GM23338 (cell line): Measurements from ENCODE around the gene XRCC5. TPM values are rescaled to one million over a fixed set of nuclear protein-coding genes. Genes with fewer than 3 reads are reported as not detected.
A peak's percentile ranks its signal among the peaks of the same experiment; 100 is the strongest.

Experiments used
- ATAC-seq: fragments of 200-7000 bp; cut with Tn5 transposase; 3 replicates; pipeline ENCODE4 v1.9.1; 2020
- DNase-seq: peaks from one replicate; pipeline ENCODE4 v3.0.0-alpha.2; 2015; ENCODE audit warnings: low spot score
- H2AFZ ChIP-seq: fragments of 200-600 bp; sonication (generic); 2 replicates; pipeline ENCODE4 v1.8.0; 2016; ENCODE audit warnings: antibody characterized with exemption, mild to moderate bottlenecking, moderate library complexity
- H3F3A ChIP-seq: fragments of 200-600 bp; sonication (generic); replicated peaks from 2 replicates; pipeline ENCODE4 v1.8.0; 2017; ENCODE audit warnings: antibody characterized with exemption, mixed run types, low read depth
- H3K27ac ChIP-seq: fragments of 200-600 bp; sonication (generic); 2 replicates; pipeline ENCODE4 v1.6.1; 2016; ENCODE audit warnings: low read depth
- H3K27me3 ChIP-seq: fragments of 200-600 bp; sonication (generic); 2 replicates; pipeline ENCODE4 v1.8.0; 2016; ENCODE audit warnings: mild to moderate bottlenecking, mixed run types, moderate library complexity; ENCODE audit not compliant: insufficient read depth
- H3K36me3 ChIP-seq: fragments of 200-600 bp; sonication (generic); 2 replicates; pipeline ENCODE4 v1.8.0; 2016; ENCODE audit warnings: mild to moderate bottlenecking; ENCODE audit not compliant: insufficient read depth
- H3K4me1 ChIP-seq: fragments of 200-600 bp; sonication (generic); 2 replicates; pipeline ENCODE4 v1.8.0; 2016; ENCODE audit warnings: mild to moderate bottlenecking, moderate library complexity; ENCODE audit not compliant: insufficient read depth
- H3K4me2 ChIP-seq: fragments of 200-600 bp; sonication (generic); 2 replicates; pipeline ENCODE4 v1.7.1; 2017; ENCODE audit warnings: mixed run types
- H3K4me3 ChIP-seq: fragments of 200-600 bp; sonication (generic); 2 replicates; pipeline ENCODE4 v1.6.1; 2016; ENCODE audit warnings: mixed run types
- H3K79me2 ChIP-seq: fragments of 200-600 bp; sonication (generic); replicated peaks from 2 replicates; pipeline ENCODE4 v1.8.0; 2017; ENCODE audit warnings: mild to moderate bottlenecking; ENCODE audit not compliant: insufficient read depth
- H3K9me2 ChIP-seq: fragments of 200-600 bp; sonication (generic); 2 replicates; pipeline ENCODE4 v1.8.0; 2017; ENCODE audit not compliant: insufficient read depth
- H4K20me1 ChIP-seq: fragments of 200-600 bp; sonication (generic); replicated peaks from 2 replicates; pipeline ENCODE4 v1.8.0; 2017; ENCODE audit warnings: mild to moderate bottlenecking; ENCODE audit not compliant: insufficient read depth
- H3K27ac Mint-ChIP-seq: 2 replicates; pipeline ENCODE4 v1.8.0; 2020; ENCODE audit warnings: inconsistent platforms, mild to moderate bottlenecking, moderate library complexity, mixed read lengths
- H3K27me3 Mint-ChIP-seq: 3 replicates; pipeline ENCODE4 v1.8.0; 2022; ENCODE audit warnings: low read depth, mild to moderate bottlenecking, moderate library complexity, mixed read lengths, inconsistent platforms; ENCODE audit not compliant: insufficient read depth, poor library complexity
- H3K36me3 Mint-ChIP-seq: 3 replicates; pipeline ENCODE4 v1.8.0; 2021; ENCODE audit warnings: low read depth, mild to moderate bottlenecking, inconsistent platforms, moderate library complexity, mixed read lengths
- H3K4me1 Mint-ChIP-seq: 3 replicates; pipeline ENCODE4 v1.8.0; 2020; ENCODE audit warnings: mild to moderate bottlenecking, inconsistent platforms, mixed read lengths
- H3K4me3 Mint-ChIP-seq: 3 replicates; pipeline ENCODE4 v1.8.0; 2021; ENCODE audit warnings: moderate library complexity, mild to moderate bottlenecking, inconsistent platforms, mixed read lengths
- H3K9me3 Mint-ChIP-seq: 3 replicates; pipeline ENCODE4 v1.8.0; 2020; ENCODE audit warnings: moderate library complexity, mild to moderate bottlenecking, inconsistent platforms, mixed read lengths
- CREB1 ChIP-seq: fragments of 250-450 bp; sonication (Bioruptor Pico); IDR thresholded peaks from 2 replicates; pipeline ENCODE4 v1.5.0; 2020; ENCODE audit warnings: low read depth, mild to moderate bottlenecking, moderate library complexity
- CTCF ChIP-seq, 2 experiments: fragments of 200-600 bp in 1 of 2; sonication (generic) in 1 of 2; conservative IDR thresholded peaks; 2 replicates each; pipeline versions ENCODE4 v1.5.1 to v1.6.1; 2016 to 2017; ENCODE audit warnings: antibody characterized with exemption in 2 of 2, low read depth in 2 of 2, mild to moderate bottlenecking in 2 of 2, moderate library complexity in 1 of 2
- ETS1 ChIP-seq: IDR thresholded peaks from 2 replicates; pipeline ENCODE4 v1.6.1; 2016; ENCODE audit warnings: antibody characterized with exemption
- EZH2 ChIP-seq: fragments of 200-600 bp; sonication (generic); IDR thresholded peaks from one replicate; pipeline ENCODE4 v1.8.0; 2017; ENCODE audit warnings: antibody characterized with exemption, mild to moderate bottlenecking, low read depth; ENCODE audit not compliant: unreplicated experiment
- EZH2phosphoT487 ChIP-seq: fragments of 200-600 bp; sonication (generic); IDR thresholded peaks from one replicate; pipeline ENCODE4 v1.8.1; 2018; ENCODE audit warnings: antibody characterized with exemption; ENCODE audit not compliant: unreplicated experiment
- JUNB ChIP-seq: IDR thresholded peaks from one replicate; pipeline ENCODE4 v1.6.1; 2016; ENCODE audit warnings: antibody characterized with exemption; ENCODE audit not compliant: unreplicated experiment
- NANOG ChIP-seq: IDR thresholded peaks from 2 replicates; pipeline ENCODE4 v1.6.1; 2016; ENCODE audit warnings: antibody characterized with exemption, borderline replicate concordance
- POLR2AphosphoS5 ChIP-seq: IDR thresholded peaks from 2 replicates; pipeline ENCODE4 v1.6.1; 2016; ENCODE audit warnings: antibody characterized with exemption, low read depth
- STAT1 ChIP-seq: IDR thresholded peaks from one replicate; pipeline ENCODE4 v1.6.1; 2016; ENCODE audit warnings: antibody characterized with exemption; ENCODE audit not compliant: unreplicated experiment
- ZNF114 ChIP-seq: fragments of 250-450 bp; sonication (Bioruptor Pico); IDR thresholded peaks from 2 replicates; pipeline ENCODE4 v1.5.0; 2020; ENCODE audit warnings: mild to moderate bottlenecking, moderate library complexity
- ZNF331 ChIP-seq: fragments of 250-450 bp; sonication (Bioruptor Pico); IDR thresholded peaks from 2 replicates; pipeline ENCODE4 v1.5.0; 2020; ENCODE audit warnings: low read depth, mild to moderate bottlenecking, moderate library complexity
- ZNF462 ChIP-seq: fragments of 250-450 bp; sonication (Bioruptor Pico); IDR thresholded peaks from 2 replicates; pipeline ENCODE4 v1.5.0; 2020; ENCODE audit warnings: mild to moderate bottlenecking, moderate library complexity
- polyA plus RNA-seq: library from polyadenylated mRNA; unstranded; fragments of >200 nt; fragmentation: Nextera tagmentation; extraction: Ambion mirVana; gene quantifications from 2 replicates; pipeline ENCODE4 v1.2.1, GENCODE V29; 2016
- total RNA-seq: library from RNA; depleted of rRNA; stranded (reverse); fragments of >200 nt; shearing (Covaris generic); gene quantifications from 2 replicates; pipeline ENCODE4 v1.2.3, GENCODE V29; 2014

The XRCC5 gene
- total and polyA plus RNA-seq, 2 experiments from 2014 or later, result 499 to 524 TPM

DNA sequence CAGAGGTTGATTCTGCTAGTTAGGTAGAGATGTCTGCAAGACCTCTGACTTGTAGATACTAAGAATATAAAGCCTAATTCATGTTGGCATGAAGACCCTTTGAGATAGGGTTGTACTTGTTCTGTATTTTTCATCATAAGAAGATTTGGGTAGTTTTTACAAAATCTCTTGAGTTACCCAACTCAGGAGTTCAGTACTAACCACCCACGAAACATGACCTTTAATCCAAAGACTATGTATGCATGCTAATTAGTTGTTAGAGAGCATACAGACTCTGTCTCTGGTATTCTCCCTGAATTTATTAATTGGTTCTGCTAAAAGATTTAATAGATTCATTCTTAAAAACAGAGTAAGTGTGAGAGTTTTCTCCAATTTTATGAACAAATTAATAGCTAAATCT lies 44.5 kb upstream of the XRCC5 start:
- no peak overlapping the region for H3K4me3 ChIP-seq
- no peaks in the 10 kb centered on the region; the same call in 1 of the 2 replicates for H4K20me1 ChIP-seq
- H3K9me2 ChIP-seq, result no peaks in the 10 kb centered on the region
- H3K4me2 ChIP-seq, result no peak overlapping the region
- no peaks in the 10 kb centered on the region for H3K36me3 ChIP-seq
- no peaks in the 10 kb centered on the region for H3K79me2 ChIP-seq
- TF ChIP-seq EZH2, result no peak
- no peak for TF ChIP-seq ZNF462 (CRISPR knock-in tag)
- TF ChIP-seq NANOG, result no peak
- TF ChIP-seq ETS1, result no peak
- H3K4me1 Mint-ChIP-seq, result peaks cover 8% of the 10 kb centered on the region
- no peak overlapping the region for H3K27ac Mint-ChIP-seq
- DNase-seq (no peak), ATAC-seq (no peak)
- H3K36me3 Mint-ChIP-seq, result peaks cover 6% of the 10 kb centered on the region; the same call in 2 of the 3 replicates
- H2AFZ ChIP-seq, result no peak overlapping the region
- H3K27ac ChIP-seq, result no peak overlapping the region
- no peaks in the 10 kb centered on the region for H3K27me3 ChIP-seq
- no peaks in the 10 kb centered on the region for H3F3A ChIP-seq
- no peak overlapping the region for H3K4me3 Mint-ChIP-seq
- no peaks in the 10 kb centered on the region for H3K4me1 ChIP-seq
- H3K27me3 Mint-ChIP-seq, result no peaks in the 10 kb centered on the region
- H3K9me3 Mint-ChIP-seq, result no peaks in the 10 kb centered on the region

DNA sequence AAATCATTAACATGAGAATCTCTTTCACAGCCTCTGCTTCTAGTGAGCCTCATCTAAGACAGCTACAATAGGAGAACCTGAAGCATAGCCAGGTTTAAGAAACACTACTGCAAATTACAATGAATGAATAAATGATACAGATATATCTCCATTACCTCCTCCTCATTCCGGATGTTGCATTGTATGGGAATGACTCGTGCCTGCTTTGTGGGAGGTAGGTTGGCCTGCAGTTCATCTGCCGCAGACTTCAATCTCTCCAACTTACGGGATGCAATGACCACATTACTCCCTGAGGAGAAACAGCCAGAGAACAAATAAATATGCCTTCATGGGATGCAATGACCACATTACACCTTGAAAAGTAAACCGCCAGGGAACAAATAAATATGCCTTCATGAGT lies 42.9 kb upstream of the XRCC5 start:
- no peak; the same call in 2 of the 3 replicates for ATAC-seq
- H4K20me1 ChIP-seq, result no peaks in the 10 kb centered on the region; the same call in 1 of the 2 replicates
- no peaks in the 10 kb centered on the region for H3K4me1 ChIP-seq
- no peaks in the 10 kb centered on the region for H3K27me3 ChIP-seq
- Mint-ChIP-seq H3K27me3 (no peaks in the 10 kb centered on the region), H3K27ac (no peak overlapping the region; the same call in 1 of the 2 replicates), H3K4me3 (no peak overlapping the region), H3K36me3 (peaks cover 4% of the 10 kb centered on the region; the same call in 1 of the 3 replicates), H3K4me1 (peaks cover 8% of the 10 kb centered on the region), H3K9me3 (no peaks in the 10 kb centered on the region)
- H3K79me2 ChIP-seq, result no peaks in the 10 kb centered on the region; the same call in 1 of the 2 replicates
- H3K4me3 ChIP-seq, result no peak overlapping the region
- H3K27ac ChIP-seq, result no peak overlapping the region
- no peak overlapping the region for H2AFZ ChIP-seq
- no peaks in the 10 kb centered on the region for H3K9me2 ChIP-seq
- no peaks in the 10 kb centered on the region for H3F3A ChIP-seq
- peak; percentile 19 for DNase-seq
- H3K4me2 ChIP-seq, result no peak overlapping the region
- no peaks in the 10 kb centered on the region for H3K36me3 ChIP-seq
- no peak for TF ChIP-seq CTCF (conservative IDR thresholded peaks at IDR 0.05; ENCODE audit: low read depth in 2 of 2)
- no peak for TF ChIP-seq ZNF114
- no peak for TF ChIP-seq CREB1 (CRISPR knock-in tag)
- no peak for TF ChIP-seq JUNB
- no peak for TF ChIP-seq STAT1
- no peak for TF ChIP-seq POLR2AphosphoS5
- TF ChIP-seq ZNF331 (CRISPR knock-in tag), result no peak
- TF ChIP-seq EZH2, result no peak
- TF ChIP-seq EZH2phosphoT487, result no peak
